BLaER1 treated with 17β-estradiol and CSF1 and Interleukin-3, amounts not matched to agents 10 nM and 100 nM (cell line): ENCODE results near the gene GPSM3.
A peak's percentile ranks its signal among the peaks of the same experiment; 100 is the strongest.

Experiments used
- H3K27ac ChIP-seq, 11 experiments: shearing (Covaris generic); formaldehyde crosslinking; 2 replicates each; pipeline ENCODE4 v1.8.1; 2022
- H3K27me3 ChIP-seq, 11 experiments: shearing (Covaris generic); formaldehyde crosslinking; 2 replicates each; pipeline ENCODE4 v1.8.1; 2022
- H3K36me3 ChIP-seq, 11 experiments: shearing (Covaris generic); formaldehyde crosslinking; 2 replicates each; pipeline ENCODE4 v1.8.1; 2022
- H3K4me1 ChIP-seq, 10 experiments: shearing (Covaris generic); formaldehyde crosslinking; 2 replicates each; pipeline ENCODE4 v1.8.1; 2022
- H3K4me2 ChIP-seq, 11 experiments: shearing (Covaris generic); formaldehyde crosslinking; 2 replicates each; pipeline ENCODE4 v1.8.1; 2022
- H3K4me3 ChIP-seq, 10 experiments: shearing (Covaris generic); formaldehyde crosslinking; 2 replicates each; pipeline ENCODE4 v1.8.1; 2022
- H3K9ac ChIP-seq, 11 experiments: shearing (Covaris generic); formaldehyde crosslinking; 2 replicates each; pipeline ENCODE4 v1.8.1; 2022
- H3K9me3 ChIP-seq, 11 experiments: shearing (Covaris generic); formaldehyde crosslinking; replicated peaks in 1 of 11; 2 replicates each; pipeline ENCODE4 v1.8.1; 2022
- H4K20me1 ChIP-seq, 11 experiments: shearing (Covaris generic); formaldehyde crosslinking; 2 replicates each; pipeline ENCODE4 v1.8.1; 2022
- Cebpa-rat ChIP-seq, 11 experiments: shearing (Covaris generic); IDR thresholded peaks; 2 replicates each; pipeline ENCODE4 v1.8.1; 2022

The GPSM3 gene

GRCh38 chr6:32173051-32173727 is 19.3 kb downstream of the GPSM3 start:
- no peak for TF ChIP-seq Cebpa-rat (IDR thresholded peaks at IDR 0.05)
- peaks cover 0 to 6% (median 0%) of the 10 kb centered on the region in 11 experiments; a peak in 2 of 22 replicates for H4K20me1 ChIP-seq
- H3K4me1 ChIP-seq, result peaks cover 47 to 58% (median 49%) of the 10 kb centered on the region in 10 experiments
- peak overlapping the region; percentile 3 to 100 (median 97); a peak in 21 of 22 replicates for H3K4me2 ChIP-seq
- peak overlapping the region in 6 of 11 experiments; percentile 0 to 20 (median 6); a peak in 4 of 22 replicates for H3K9ac ChIP-seq
- H3K27ac ChIP-seq, result peak overlapping the region in 7 of 11 experiments; percentile 12 to 56 (median 27); a peak in 11 of 22 replicates
- H3K4me3 ChIP-seq, result peak overlapping the region in 1 of 10 experiments; percentile 11; a peak in 2 of 20 replicates
- peaks cover 29 to 36% (median 33%) of the 10 kb centered on the region in 11 experiments for H3K36me3 ChIP-seq
- H3K27me3 ChIP-seq, result no peaks in the 10 kb centered on the region
- H3K9me3 ChIP-seq, result no peaks in the 10 kb centered on the region

GRCh38 chr6:32171234-32171633 is 21.2 kb downstream of the GPSM3 start:
- peaks cover 34 to 50% (median 40%) of the 10 kb centered on the region in 10 experiments for H3K4me1 ChIP-seq
- no peak overlapping the region for H3K27ac ChIP-seq
- no peak for TF ChIP-seq Cebpa-rat (IDR thresholded peaks at IDR 0.05)
- no peaks in the 10 kb centered on the region for H3K27me3 ChIP-seq
- H3K36me3 ChIP-seq, result peaks cover 48 to 56% (median 52%) of the 10 kb centered on the region in 11 experiments
- H4K20me1 ChIP-seq, result peaks cover 0 to 25% (median 0%) of the 10 kb centered on the region in 11 experiments; a peak in 2 of 22 replicates
- H3K4me3 ChIP-seq, result no peak overlapping the region
- H3K9me3 ChIP-seq, result no peaks in the 10 kb centered on the region
- H3K9ac ChIP-seq, result no peak overlapping the region
- H3K4me2 ChIP-seq, result no peak overlapping the region

GRCh38 chr6:32170294-32170693 is 22.1 kb downstream of the GPSM3 start:
- peaks cover 0 to 29% (median 0%) of the 10 kb centered on the region in 11 experiments; a peak in 2 of 22 replicates for H4K20me1 ChIP-seq
- H3K9ac ChIP-seq, result no peak overlapping the region
- peaks cover 49 to 65% (median 58%) of the 10 kb centered on the region in 11 experiments for H3K36me3 ChIP-seq
- no peaks in the 10 kb centered on the region for H3K27me3 ChIP-seq
- peaks cover 29 to 45% (median 37%) of the 10 kb centered on the region in 10 experiments for H3K4me1 ChIP-seq
- H3K27ac ChIP-seq, result no peak overlapping the region
- H3K9me3 ChIP-seq, result no peaks in the 10 kb centered on the region
- no peak overlapping the region; a peak in 1 of 22 replicates for H3K4me2 ChIP-seq
- no peak for TF ChIP-seq Cebpa-rat (IDR thresholded peaks at IDR 0.05)
- H3K4me3 ChIP-seq, result no peak overlapping the region

DNA sequence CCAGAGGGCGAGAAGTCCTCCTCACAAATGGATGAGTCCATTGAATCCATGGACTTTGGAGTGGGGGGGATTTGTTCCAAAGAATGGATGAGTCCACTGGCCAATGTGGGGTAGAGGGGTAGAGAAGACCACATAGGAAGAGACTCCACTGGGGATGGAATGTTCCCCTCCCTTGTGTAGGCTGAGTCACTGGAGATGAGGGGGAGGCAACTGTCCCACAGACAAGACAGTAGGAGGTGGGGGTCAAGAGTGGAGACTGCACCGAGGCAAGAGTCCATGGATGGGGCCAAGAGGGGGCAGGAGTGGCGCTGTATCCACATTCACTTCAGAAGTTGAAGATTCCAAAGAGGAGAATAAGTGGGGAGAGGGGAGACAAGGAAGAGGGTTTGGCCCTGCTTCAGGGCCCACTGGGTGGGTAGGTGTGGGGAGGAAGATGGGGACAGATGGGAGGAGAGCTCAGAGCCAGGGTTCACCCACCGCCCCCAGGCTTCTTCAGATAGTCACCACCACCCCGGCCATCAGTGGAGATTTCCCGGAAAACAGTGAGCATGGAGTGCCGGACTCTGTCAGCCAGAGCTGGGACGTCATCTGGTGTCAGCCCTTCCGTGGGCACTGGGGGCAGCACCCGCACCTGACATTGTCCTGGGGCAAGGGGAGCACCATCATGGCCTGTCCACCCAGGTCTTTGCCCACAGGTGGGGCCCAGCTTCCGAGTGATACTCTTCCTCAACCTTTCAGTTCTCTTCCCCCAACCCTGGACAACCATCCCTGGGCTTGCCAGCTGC is 23.4 kb downstream of the GPSM3 start:
- H3K27ac ChIP-seq, result no peak overlapping the region
- H3K4me2 ChIP-seq, result no peak overlapping the region; a peak in 1 of 22 replicates
- no peaks in the 10 kb centered on the region for H3K9me3 ChIP-seq

DNA sequence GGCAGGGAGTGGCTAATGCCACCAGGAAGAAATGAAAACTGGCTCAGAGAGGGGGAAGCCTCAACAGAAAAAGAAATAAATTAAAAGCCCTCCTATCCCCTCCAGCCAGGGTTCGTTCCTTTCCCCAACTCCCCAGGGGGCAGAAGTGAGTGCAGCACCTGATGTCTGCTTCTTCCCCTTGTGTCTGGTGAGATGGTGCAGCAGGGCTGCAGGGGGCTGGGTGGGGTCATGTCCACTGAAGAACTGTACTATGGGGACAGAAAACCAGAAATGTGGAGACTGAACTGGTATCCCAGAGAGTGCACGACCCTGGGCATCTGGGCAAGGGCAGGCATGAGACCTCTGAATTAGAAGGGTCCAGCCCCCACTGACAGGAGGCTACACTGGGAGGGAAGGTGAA is 24.1 kb downstream of the GPSM3 start:
- Histone ChIP-seq H3K4me3 (no peak overlapping the region), H3K27ac (no peak overlapping the region), H3K4me1 (peaks cover 10 to 26% (median 18%) of the 10 kb centered on the region in 10 experiments), H3K36me3 (peaks cover 53 to 79% (median 61%) of the 10 kb centered on the region in 11 experiments), H4K20me1 (peaks cover 0 to 29% (median 0%) of the 10 kb centered on the region in 11 experiments; a peak in 2 of 22 replicates), H3K9me3 (no peaks in the 10 kb centered on the region), H3K9ac (peak overlapping the region in 2 of 11 experiments; percentile 17 to 39; a peak in 2 of 22 replicates), H3K4me2 (peak overlapping the region in 3 of 11 experiments; percentile 6 to 41 (median 21); a peak in 3 of 22 replicates), H3K27me3 (no peaks in the 10 kb centered on the region)
- TF ChIP-seq Cebpa-rat (IDR thresholded peaks at IDR 0.05), result no peak

More for the DNA sequence above, 23.4 kb downstream of the GPSM3 start:
- Histone ChIP-seq H3K4me1 (peaks cover 16 to 32% (median 24%) of the 10 kb centered on the region in 10 experiments), H4K20me1 (peaks cover 0 to 29% (median 0%) of the 10 kb centered on the region in 11 experiments; a peak in 2 of 22 replicates), H3K36me3 (peaks cover 49 to 73% (median 61%) of the 10 kb centered on the region in 11 experiments), H3K27me3 (no peaks in the 10 kb centered on the region), H3K9ac (no peak overlapping the region), H3K4me3 (no peak overlapping the region)
- TF ChIP-seq Cebpa-rat (IDR thresholded peaks at IDR 0.05), result no peak

- Histone ChIP-seq H3K27me3 (no peaks in the 10 kb centered on the region), H4K20me1 (peaks cover 0 to 29% (median 0%) of the 10 kb centered on the region in 11 experiments; a peak in 2 of 22 replicates), H3K27ac (no peak overlapping the region; a peak in 1 of 22 replicates), H3K4me3 (no peak overlapping the region), H3K9ac (peak overlapping the region in 2 of 11 experiments; percentile 17 to 39; a peak in 2 of 22 replicates), H3K4me1 (peaks cover 5 to 20% (median 12%) of the 10 kb centered on the region in 10 experiments; a peak in 19 of 20 replicates), H3K4me2 (peak overlapping the region in 3 of 11 experiments; percentile 6 to 41 (median 21); a peak in 2 of 22 replicates), H3K36me3 (peaks cover 54 to 85% (median 66%) of the 10 kb centered on the region in 11 experiments), H3K9me3 (no peaks in the 10 kb centered on the region)
- no peak for TF ChIP-seq Cebpa-rat (IDR thresholded peaks at IDR 0.05)
Measured at GRCh38 chr6:32167761-32168262, 24.6 kb downstream of the GPSM3 start.

DNA sequence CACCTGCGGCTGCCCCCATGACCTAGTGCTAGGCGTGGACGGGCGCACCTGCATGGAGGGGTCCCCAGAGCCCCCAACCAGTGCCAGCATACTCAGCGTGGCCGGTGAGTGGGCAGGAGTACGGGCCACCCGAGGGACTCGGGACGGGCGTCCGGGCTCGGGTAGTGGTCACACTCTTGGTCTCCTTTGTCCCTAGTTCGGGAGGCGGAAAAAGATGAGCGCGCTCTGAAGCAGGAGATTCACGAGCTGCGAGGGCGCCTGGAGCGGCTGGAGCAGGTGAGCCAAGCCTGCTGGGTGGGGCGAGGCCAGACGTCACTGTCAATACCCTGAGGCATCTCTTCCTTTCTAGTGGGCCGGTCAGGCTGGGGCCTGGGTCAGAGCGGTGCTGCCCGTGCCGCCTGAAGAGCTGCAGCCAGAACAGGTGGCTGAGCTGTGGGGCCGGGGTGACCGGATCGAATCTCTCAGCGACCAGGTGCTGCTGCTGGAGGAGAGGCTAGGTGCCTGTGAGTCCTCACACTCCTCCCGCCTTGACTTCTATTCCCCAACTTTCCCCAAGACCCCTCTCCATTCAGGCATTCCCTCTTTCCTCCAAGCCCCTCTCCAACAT is 25.2 kb downstream of the GPSM3 start:
- H3K4me1 ChIP-seq, result peaks cover 0 to 16% (median 9%) of the 10 kb centered on the region in 10 experiments; a peak in 13 of 20 replicates
- no peaks in the 10 kb centered on the region for H3K27me3 ChIP-seq
- H3K27ac ChIP-seq, result no peak overlapping the region
- H3K4me3 ChIP-seq, result no peak overlapping the region
- no peak for TF ChIP-seq Cebpa-rat (IDR thresholded peaks at IDR 0.05)
- peaks cover 0 to 29% (median 0%) of the 10 kb centered on the region in 11 experiments; a peak in 1 of 22 replicates for H4K20me1 ChIP-seq
- H3K36me3 ChIP-seq, result peaks cover 55 to 90% (median 72%) of the 10 kb centered on the region in 11 experiments
- no peak overlapping the region for H3K9ac ChIP-seq
- no peak overlapping the region for H3K4me2 ChIP-seq
- H3K9me3 ChIP-seq, result no peaks in the 10 kb centered on the region

GRCh38 chr6:32166411-32167061 is 25.9 kb downstream of the GPSM3 start:
- Histone ChIP-seq H3K27ac (no peak overlapping the region), H3K9me3 (no peaks in the 10 kb centered on the region), H4K20me1 (peaks cover 0 to 29% (median 0%) of the 10 kb centered on the region in 11 experiments; a peak in 1 of 22 replicates), H3K36me3 (peaks cover 55 to 92% (median 76%) of the 10 kb centered on the region in 11 experiments), H3K4me1 (peaks cover 0 to 16% (median 8%) of the 10 kb centered on the region in 10 experiments; a peak in 9 of 20 replicates), H3K9ac (no peak overlapping the region), H3K4me3 (no peak overlapping the region), H3K4me2 (no peak overlapping the region), H3K27me3 (no peaks in the 10 kb centered on the region)
- no peak for TF ChIP-seq Cebpa-rat (IDR thresholded peaks at IDR 0.05)
